ENCODE results near the gene RAX2. TPM values are rescaled to one million over a fixed set of nuclear protein-coding genes. Genes with fewer than 3 reads are reported as not detected.

RAX2 gene
- total and polyA plus RNA-seq, 2 of the 8 experiments (the other 6 are each of a cell fraction or from before 2014, with no cell fraction given), result 0.08 TPM; not detected in 1

- Histone ChIP-seq H3K4me2 (ENCODE audit: insufficient read depth in 1 of 2, low read depth in 2 of 2, low read length in 2 of 2) (no peak overlapping the region), H3K4ac (replicated peaks; ENCODE audit: insufficient read length, low read depth, low read length) (no peak overlapping the region), H3K4me1 (replicated peaks in 1 of 4; ENCODE audit: control insufficient read depth in 3 of 4, insufficient read depth in 4 of 4, low read length in 3 of 4) (no peaks in the 10 kb centered on the region), H2BK12ac (ENCODE audit: low read depth, low read length) (no peak overlapping the region), H3K9ac (replicated peaks in 1 of 4; ENCODE audit: extremely low read depth in 1 of 4, low read depth in 3 of 4, low read length in 3 of 4) (no peak overlapping the region), H4K5ac (ENCODE audit: insufficient read length, low read depth, low read length) (no peak overlapping the region), H3K14ac (ENCODE audit: insufficient read length) (no peak overlapping the region), H3K9me3 (ENCODE audit: insufficient read depth in 2 of 2, low read depth in 1 of 2, low read length in 1 of 2) (no peaks in the 10 kb centered on the region), H2BK5ac (ENCODE audit: low read depth, low read length) (no peak overlapping the region), H4K8ac (ENCODE audit: extremely low read depth, insufficient read depth, low read length) (no peak overlapping the region), H3K56ac (replicated peaks; ENCODE audit: insufficient read length, low read depth, low read length) (no peak overlapping the region), H3K36me3 (ENCODE audit: control insufficient read depth in 2 of 4, insufficient read depth in 4 of 4, low read length in 3 of 4) (peaks cover 0 to 26% (median 12%) of the 10 kb centered on the region in 4 experiments; a peak in 4 of 8 replicates), H4K91ac (replicated peaks; ENCODE audit: insufficient read length, low read length) (no peak overlapping the region), H3K27ac (ENCODE audit: low read depth, low read length) (no peak overlapping the region), H3K18ac (ENCODE audit: extremely low read depth, low read length) (no peak overlapping the region), H3K79me2 (ENCODE audit: control insufficient read depth in 1 of 2, insufficient read depth in 2 of 2, low read length in 2 of 2) (no peaks in the 10 kb centered on the region), H3K79me1 (ENCODE audit: low read depth, low read length) (no peaks in the 10 kb centered on the region), H2BK120ac (replicated peaks; ENCODE audit: low read depth, low read length) (no peak overlapping the region), H2BK15ac (ENCODE audit: low read length) (no peak overlapping the region), H3K27me3 (replicated peaks in 1 of 4; ENCODE audit: control insufficient read depth in 3 of 4, extremely low read depth in 1 of 4, insufficient read depth in 3 of 4, low read length in 3 of 4) (no peaks in the 10 kb centered on the region), H2BK20ac (ENCODE audit: low read length) (no peak overlapping the region), H3K4me3 (ENCODE audit: extremely low read depth in 1 of 4, insufficient read depth in 2 of 4, low read depth in 3 of 4, low read length in 4 of 4) (no peak overlapping the region), H4K20me1 (replicated peaks in 1 of 2; ENCODE audit: control insufficient read depth in 1 of 2, insufficient read depth in 2 of 2, low read length in 2 of 2) (peaks cover 0 to 6% of the 10 kb centered on the region in 2 experiments), H2AK5ac (ENCODE audit: low read depth, low read length) (no peak overlapping the region), H3K23ac (ENCODE audit: insufficient read length) (no peak overlapping the region), H3K23me2 (ENCODE audit: low read depth, low read length) (no peaks in the 10 kb centered on the region), H2AFZ (ENCODE audit: low read length) (no peak overlapping the region)
- POLR2A ChIA-PET (ENCODE audit: partially characterized antibody), result interaction anchor here (1.0 to 1.8 kb wide), 2 partner anchors 11 to 233 kb away, joined by 3 to 4 read pairs; partner anchors contain the start of gene EEF2
- 89% methylated on average over 17 of the region's 25 CpGs; no CpG with 5 or more reads in 1 of the 2 experiments for WGBS, 2 experiments (ENCODE audit: extremely low coverage in 1 of 2, insufficient coverage in 1 of 2, insufficient read length in 1 of 2, insufficient replicate concordance in 2 of 2, low coverage in 1 of 2, low lambda C conversion rate in 2 of 2, missing lambda C conversion rate in 1 of 2)
- DNase-seq (ENCODE audit: low read depth in 1 of 2, low spot score in 2 of 2) (no peak), FAIRE-seq (no peak)
- CTCF ChIA-PET (ENCODE audit: partially characterized antibody), result interaction anchor here (1.0 kb wide), 3 partner anchors 33 to 86 kb away, joined by 3 read pairs; no protein-coding TSS in a partner anchor
- no peak for TF ChIP-seq CREB1 (IDR thresholded peaks at IDR 0.05)
- no peak for TF ChIP-seq KDM4A (IDR thresholded peaks at IDR 0.05; ENCODE audit: low read depth, low read length, severe bottlenecking)
These were observed 19.5 kb downstream of the RAX2 start for GRCh38 chr19:3752492-3752891.
